ENCODE data around the gene SPATS2L.

The SPATS2L gene

GRCh38 chr2:200469708-200470211 is 163.3 kb downstream of the SPATS2L start:
- no peak for TF ChIP-seq TAF1 (IDR thresholded peaks at IDR 0.05; ENCODE audit: low read depth)
- no peak for TF ChIP-seq NFIC (IDR thresholded peaks at IDR 0.05)
- no peak for TF ChIP-seq USF1 (IDR thresholded peaks at IDR 0.05)

- no peak for TF ChIP-seq ZBTB7A (IDR thresholded peaks at IDR 0.05; ENCODE audit: low read depth)
- TF ChIP-seq FOXM1 (IDR thresholded peaks at IDR 0.05; ENCODE audit: borderline replicate concordance, low read depth), result no peak
- TF ChIP-seq REST (IDR thresholded peaks at IDR 0.05; ENCODE audit: low read depth), result no peak
- no peak for TF ChIP-seq TCF12 (IDR thresholded peaks at IDR 0.05; ENCODE audit: low read depth)
- TF ChIP-seq MAX (IDR thresholded peaks at IDR 0.05), result no peak
- no peak for TF ChIP-seq CEBPB (IDR thresholded peaks at IDR 0.05)
- no peak for TF ChIP-seq CREB1 (IDR thresholded peaks at IDR 0.05; ENCODE audit: low read depth)
- no peak for TF ChIP-seq TAF1 (IDR thresholded peaks at IDR 0.05; ENCODE audit: low read depth)
- TF ChIP-seq RAD21 (IDR thresholded peaks at IDR 0.05; ENCODE audit: low read depth), result no peak
- TF ChIP-seq EP300 (IDR thresholded peaks at IDR 0.05; ENCODE audit: borderline replicate concordance), result no peak
Measured at GRCh38 chr2:200470230-200470629, 163.7 kb downstream of the SPATS2L start.

GRCh38 chr2:200471324-200471848 is 164.9 kb downstream of the SPATS2L start:
- TF ChIP-seq USF1 (IDR thresholded peaks at IDR 0.05) (no peak), EGR1 (IDR thresholded peaks at IDR 0.05) (no peak), REST (IDR thresholded peaks at IDR 0.05; ENCODE audit: low read depth) (no peak), FOXM1 (IDR thresholded peaks at IDR 0.05; ENCODE audit: borderline replicate concordance, low read depth) (no peak), TCF12 (IDR thresholded peaks at IDR 0.05; ENCODE audit: low read depth) (no peak), ZBTB7A (IDR thresholded peaks at IDR 0.05; ENCODE audit: low read depth) (no peak), TAF1 (IDR thresholded peaks at IDR 0.05; ENCODE audit: low read depth) (no peak), YY1 (IDR thresholded peaks at IDR 0.05; ENCODE audit: low read depth) (no peak), EP300 (IDR thresholded peaks at IDR 0.05; ENCODE audit: borderline replicate concordance) (no peak), CREB1 (IDR thresholded peaks at IDR 0.05; ENCODE audit: low read depth) (no peak), MAX (IDR thresholded peaks at IDR 0.05) (no peak), TEAD4 (IDR thresholded peaks at IDR 0.05) (peak; percentile 52), NFIC (IDR thresholded peaks at IDR 0.05) (no peak), RAD21 (IDR thresholded peaks at IDR 0.05; ENCODE audit: low read depth) (peak; percentile 66), CEBPB (IDR thresholded peaks at IDR 0.05) (no peak)

- TF ChIP-seq YY1 (IDR thresholded peaks at IDR 0.05; ENCODE audit: low read depth) (no peak), NFIC (IDR thresholded peaks at IDR 0.05) (no peak), CEBPB (IDR thresholded peaks at IDR 0.05) (no peak), REST (IDR thresholded peaks at IDR 0.05; ENCODE audit: low read depth) (no peak), USF1 (IDR thresholded peaks at IDR 0.05) (no peak), EGR1 (IDR thresholded peaks at IDR 0.05) (no peak)
Measured at GRCh38 chr2:200471928-200472645, 165.6 kb downstream of the SPATS2L start.

Measured in Ishikawa (cell line).